Activated CD4-positive, alpha-beta T cell treated with anti-CD3 and anti-CD28 coated beads, Interleukin-2, amount 50 U/mL, for 48 hours (primary cell): Measurements from ENCODE around the gene NCOA1.
A peak's percentile ranks its signal among the peaks of the same experiment; 100 is the strongest.
"Not testable (repeated sequence)": the region's sequence is repeated elsewhere in the genome, so short reads cannot be mapped to it uniquely, and the experiment has no call there.

ENCODE experiments used
- DNase-seq, 2 experiments: peaks; one replicate each; pipeline ENCODE4 v3.0.0-alpha.2; 2020

The NCOA1 gene

DNA sequence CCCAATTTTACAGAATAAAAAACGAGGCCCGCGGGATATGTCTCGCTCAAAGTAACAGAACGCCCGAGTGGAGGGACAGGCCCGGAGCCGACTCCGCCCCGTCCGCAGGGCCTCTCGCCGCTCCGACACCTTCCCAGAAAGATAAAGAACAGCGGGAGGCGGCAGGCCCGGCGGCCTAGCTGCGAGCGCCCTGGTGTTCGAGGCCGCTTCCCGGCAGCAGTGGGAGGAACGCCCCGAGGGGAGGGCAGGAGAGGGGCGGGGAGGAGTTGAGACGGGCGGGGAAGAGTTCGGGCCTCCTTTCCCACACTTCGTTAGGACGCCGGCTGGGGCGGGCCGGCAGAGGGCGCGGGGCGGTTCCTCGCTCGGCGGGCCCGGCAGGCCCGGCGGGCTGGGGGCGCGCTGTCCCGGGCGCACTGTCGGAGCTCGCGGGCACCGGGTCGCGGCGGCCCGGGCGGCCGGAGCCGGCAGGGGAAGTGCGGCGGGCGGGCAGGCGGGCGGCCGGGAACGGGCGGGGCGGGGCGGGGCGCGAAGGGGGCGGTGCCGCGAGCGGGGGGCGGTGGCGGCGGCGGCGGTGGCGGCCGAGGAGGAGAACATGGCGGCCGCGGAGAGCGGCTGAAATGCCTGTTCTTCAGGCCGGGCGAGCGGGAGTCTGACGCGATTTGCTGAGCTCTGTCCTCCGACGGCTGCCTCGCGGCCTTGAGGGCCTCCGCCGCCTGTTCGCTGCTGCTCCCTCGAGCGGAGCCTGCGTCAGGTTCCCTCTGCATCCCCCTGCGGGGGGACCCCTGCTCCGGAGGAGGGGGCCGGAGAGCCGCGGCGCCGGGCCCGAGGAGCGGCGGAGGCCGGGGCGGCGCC lies at the start of gene NCOA1:
Gene NCOA1, plus strand, starts transcription at position 565 of the 852 bp plus-strand sequence. CDS start 167,424 bp downstream, outside the sequence.
- DNase-seq = peak; percentile 92 to 93

DNA sequence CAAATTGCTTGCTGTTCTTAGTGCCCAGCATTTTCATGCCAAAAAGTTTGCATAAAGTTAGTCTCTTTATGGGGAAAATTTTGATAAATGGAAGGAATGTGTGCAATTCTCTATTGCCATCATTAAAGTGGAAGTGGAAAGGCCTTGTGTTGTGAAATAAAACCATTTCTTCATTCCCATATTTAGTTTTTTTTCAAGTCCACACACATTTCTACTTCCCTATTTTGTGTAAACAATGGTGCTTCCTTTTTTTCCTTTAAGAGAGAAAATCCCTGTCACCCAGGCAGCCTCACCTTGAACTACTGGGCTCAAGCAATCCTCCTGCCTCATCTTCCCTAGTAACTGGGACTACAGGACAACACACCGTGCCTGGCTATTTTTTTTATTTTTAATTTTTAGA lies 42.3 kb upstream of the NCOA1 start:
- DNase-seq = no peak

GRCh38 chr2:24449344-24449743 lies 41.7 kb upstream of the NCOA1 start:
- DNase-seq = no peak

DNA sequence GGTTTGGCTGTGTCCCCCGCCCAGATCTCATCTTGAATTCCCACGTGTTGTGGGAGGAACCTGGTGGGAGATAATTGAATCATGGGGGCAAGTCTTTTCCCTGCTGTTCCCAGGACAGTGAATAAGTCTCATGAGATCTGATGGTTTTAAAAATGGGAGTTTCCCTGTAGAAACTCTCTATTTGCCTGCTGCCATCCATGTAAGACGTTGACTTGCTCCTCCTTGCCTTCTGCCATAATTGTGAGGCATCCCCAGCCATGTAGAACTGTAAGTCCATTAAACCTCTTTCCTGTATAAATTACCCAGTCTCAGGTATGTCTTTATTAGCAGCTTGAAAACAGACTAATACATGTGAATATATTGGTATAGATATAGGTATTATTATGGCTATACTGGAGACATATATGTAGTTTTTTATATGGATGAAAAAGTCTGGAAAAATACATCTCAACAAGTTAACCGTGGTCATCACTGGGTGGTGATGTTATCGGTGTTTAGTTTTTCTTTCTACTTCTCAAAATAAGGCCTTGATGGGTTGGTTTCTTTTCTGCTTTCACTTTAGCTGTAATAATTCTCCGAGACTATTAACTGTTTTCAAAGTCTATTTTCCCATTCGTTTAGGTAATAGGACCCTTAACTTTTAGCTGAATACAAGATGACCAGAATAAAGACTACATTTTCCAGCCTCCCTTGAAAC lies 39.1 kb upstream of the NCOA1 start:
- DNase-seq = no peak

GRCh38 chr2:24452502-24452885 lies 38.6 kb upstream of the NCOA1 start:
- DNase-seq = no peak

- DNase-seq = no peak
Measured at GRCh38 chr2:24453379-24454073, 37.5 kb upstream of the NCOA1 start.

DNA sequence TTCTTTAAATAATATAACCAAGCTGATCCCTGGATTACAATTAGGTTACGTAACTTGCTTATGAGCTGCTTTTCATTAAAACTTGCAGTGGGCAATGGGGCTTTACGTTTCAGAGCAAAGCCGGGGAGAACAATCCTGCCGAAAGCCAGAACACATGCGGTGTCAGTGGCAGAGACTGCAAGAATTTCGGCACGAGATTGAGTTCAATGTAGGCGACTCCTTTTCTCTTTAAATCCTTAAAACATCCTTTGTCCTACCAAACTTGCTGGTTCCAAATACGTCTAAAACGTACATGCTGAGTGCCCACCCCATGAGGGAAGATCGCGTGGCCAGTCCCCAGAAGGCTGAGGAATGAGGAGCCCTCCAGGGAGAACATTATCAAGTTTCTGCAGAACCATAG lies 36.8 kb upstream of the NCOA1 start:
- DNase-seq = no peak

GRCh38 chr2:24456599-24457556 lies 34.2 kb upstream of the NCOA1 start:
- peak; percentile 22 to 35 for DNase-seq

DNA sequence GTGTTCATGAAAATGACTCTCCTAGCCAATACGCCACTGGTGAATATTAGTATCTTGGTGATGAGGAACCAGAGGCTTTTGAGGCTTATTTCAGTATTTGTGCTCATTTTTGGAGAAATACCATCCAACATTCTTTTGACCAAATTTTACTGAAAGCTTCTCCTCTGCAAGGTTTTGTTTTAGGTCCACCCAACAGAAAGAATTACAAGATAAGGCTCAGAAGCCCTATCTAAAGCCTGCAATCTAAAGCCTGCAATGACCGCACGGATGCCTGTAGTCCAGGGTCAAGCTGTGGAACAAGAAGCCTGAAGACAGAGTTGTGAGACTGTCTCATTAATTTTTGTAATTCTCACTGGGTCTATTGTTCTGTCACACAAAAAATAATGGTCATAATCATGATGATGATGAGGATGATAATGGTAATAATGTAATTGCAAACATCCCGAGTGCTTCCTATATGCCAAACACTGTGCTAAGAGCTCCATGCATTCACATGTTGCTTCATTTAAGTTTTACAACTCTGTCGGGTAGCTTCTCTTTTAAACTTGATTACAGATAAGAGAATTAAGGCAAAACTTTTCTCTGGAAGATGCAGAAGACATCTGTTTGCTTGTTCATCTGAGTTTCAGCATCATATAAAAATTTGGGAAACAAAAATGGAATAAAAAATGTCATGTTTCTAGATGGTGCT lies 33.2 kb upstream of the NCOA1 start:
- DNase-seq = no peak

GRCh38 chr2:24459224-24460161 lies 31.6 kb upstream of the NCOA1 start:
- no peak for DNase-seq

DNA sequence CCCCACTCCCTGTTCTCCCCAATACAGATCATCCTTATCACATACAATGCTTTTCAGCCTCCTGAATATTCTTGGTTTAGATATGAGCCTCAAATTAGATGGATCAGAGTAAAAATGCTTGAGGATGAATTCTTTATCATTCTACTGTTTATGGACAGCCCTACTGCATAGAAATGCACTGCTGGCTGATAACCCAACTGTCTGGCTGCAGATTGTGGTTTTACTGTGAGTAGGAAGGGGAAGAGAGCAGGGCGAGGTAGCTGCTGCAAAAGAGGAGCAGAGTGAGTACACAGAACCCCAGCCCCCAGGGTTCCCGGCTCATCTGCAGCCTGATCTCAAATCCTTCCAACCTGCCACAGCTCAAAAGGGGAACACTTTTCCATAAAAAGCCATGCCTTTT lies 29.4 kb upstream of the NCOA1 start:
- DNase-seq = no peak

DNA sequence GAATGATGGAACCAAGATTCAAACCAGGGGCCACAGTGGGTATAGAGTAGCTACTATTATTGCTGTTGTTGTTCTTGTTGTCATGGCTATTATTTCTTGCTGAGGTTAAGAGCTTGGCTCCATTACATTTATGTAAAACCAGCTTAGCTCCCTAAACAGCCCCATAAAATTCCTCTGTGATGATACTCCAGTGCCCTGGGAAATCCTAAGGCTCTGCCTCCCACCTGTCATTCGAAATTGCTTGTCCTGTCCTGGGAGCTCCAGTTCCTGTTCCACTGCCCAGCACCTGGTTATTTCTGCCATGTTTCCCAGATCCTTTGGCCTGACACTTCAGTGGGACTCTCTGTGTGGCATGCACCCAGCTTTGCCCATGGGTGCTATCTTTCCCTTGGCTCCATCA lies 27.8 kb upstream of the NCOA1 start:
- DNase-seq = no peak

DNA sequence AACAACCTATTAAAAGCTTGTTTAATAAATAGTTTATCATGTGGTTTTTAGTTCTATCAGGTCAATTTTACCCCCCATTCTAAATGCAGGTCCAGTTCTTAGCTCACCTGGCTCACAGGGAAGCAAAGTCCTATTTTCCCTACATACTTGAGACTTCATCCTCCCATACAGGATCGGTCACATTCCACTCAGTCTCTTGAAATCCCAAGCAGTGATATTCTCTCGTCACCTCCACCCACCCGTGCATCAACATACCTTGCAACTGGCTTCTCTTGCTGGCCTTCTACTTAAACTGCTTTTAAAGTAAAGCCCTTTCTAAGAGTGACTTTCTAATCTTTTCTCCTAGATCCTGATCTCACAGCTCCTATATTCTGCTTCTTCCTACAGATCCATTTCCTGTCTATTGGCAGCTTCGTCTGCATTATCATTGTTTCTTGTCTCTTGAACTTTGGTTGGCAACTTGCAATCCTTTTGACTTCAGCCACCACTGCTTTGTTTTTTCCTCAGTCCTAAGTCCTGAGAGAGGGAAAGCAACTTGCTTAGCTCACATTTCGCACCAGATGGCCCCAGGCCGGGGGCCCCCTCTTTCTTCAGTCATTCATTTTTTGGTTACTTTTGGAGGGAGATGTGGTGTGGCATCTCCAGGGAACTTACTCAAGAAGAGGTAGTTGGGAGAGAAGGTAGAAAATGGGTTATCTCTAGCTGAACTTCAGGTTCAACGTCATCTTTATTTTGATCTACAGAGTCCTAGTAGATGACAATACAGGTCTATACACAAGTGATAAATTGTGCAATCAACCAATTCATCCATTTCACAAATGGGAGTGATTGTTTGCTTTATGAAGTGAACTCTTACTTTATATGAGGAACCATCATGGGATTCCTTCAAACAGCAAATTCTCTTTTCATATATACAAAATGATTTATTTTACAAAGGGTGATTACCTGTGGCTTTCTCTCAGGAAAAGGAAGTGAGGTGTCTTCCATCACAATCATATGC lies 23.9 kb upstream of the NCOA1 start:
- DNase-seq = no peak

DNA sequence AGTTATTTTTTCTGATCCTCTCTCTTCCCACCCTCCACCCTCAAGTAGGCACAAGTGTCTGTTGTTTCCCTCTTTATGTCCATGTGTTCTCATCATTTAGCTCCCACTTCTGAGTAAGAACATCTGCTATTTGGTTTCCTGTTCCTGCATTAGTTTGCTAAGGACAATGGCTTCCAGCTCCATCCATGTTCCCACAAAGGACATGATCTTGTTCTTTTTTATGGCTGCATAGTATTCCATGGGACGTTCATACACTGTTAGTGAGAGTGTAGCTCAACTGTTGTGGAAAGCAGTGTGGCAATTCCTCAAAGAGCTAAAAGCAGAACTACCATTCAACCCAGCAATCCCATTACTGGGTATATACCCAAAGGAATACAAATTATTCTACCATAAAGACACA lies 22.6 kb upstream of the NCOA1 start:
- DNase-seq = not testable (repeated sequence)

DNA sequence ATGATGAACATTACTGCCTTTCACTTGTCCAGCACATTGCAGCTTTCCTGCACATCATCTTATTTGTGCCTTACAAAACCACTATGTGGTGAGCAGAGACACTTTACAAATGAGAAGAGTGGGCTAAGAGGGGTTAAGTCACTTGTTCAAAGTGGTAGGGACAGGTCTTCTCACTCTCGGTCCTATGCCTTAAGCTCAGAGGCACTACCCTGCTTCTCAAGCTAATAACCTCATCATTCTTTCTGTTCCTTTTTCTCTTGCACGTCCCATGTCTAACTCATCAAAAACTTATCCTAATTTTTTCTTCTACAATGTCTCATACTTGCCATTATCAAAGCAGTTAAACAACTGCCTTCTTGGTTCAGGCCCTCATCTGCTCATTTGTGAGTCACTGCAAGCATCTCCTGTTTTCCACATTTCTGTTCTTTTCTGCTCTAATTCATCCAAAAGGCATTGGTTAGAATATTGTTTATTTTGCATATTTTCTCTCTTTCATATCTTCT lies 21.9 kb upstream of the NCOA1 start:
- no peak for DNase-seq

- DNase-seq = no peak
Measured at GRCh38 chr2:24471662-24472061, 19.4 kb upstream of the NCOA1 start.

DNA sequence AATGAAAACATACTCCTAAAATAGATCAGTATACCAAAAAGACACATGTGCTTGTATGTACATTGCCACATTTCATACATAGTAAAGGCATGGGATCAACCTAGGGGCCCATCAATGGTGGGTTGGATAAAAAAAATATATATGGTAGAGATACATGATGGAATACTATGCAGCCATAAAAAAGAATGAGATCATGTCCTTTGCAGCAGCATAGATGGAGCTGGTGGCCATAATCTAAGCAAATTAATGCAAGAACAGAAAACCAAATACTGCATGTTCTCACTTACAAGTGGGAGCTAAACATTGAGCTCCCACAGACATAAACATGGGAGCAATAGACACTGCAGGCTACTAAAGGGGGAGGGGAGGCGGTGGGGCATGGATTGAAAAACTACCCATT lies 18.6 kb upstream of the NCOA1 start:
- DNase-seq = no peak

GRCh38 chr2:24473626-24474025 lies 17.4 kb upstream of the NCOA1 start:
- DNase-seq = no peak

GRCh38 chr2:24474053-24474452 lies 17.0 kb upstream of the NCOA1 start:
- DNase-seq = no peak
